ENCODE measurements around the gene MGME1.

DNA sequence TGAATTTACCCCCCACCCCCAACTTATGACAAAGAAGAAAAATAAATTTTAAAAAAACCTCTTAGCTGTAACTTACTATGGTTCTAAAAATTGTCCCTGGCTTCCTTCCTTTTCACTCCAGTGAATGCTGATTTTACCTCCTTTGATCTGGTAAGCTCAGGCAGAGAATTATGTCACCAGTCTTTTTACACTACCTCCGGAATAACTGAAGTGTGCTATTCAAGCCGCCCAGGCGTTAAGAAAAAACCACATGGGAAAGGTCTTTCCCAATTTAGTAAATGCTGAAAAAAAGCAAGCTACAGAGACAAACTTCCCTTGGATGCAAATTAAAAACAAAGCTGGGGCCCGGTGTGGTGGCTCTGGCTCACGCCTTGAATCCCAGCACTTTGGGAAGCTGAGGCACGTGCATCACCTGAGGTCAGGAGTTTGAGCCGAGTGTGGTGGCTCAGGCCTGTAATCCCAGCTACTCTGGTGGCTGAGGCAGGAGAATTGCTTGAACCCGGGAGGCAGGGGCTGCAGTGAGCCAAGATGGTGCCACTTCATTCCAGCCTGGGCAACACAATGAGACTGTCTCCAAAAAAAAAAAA, 12.6 kb upstream of the MGME1 start:
- TF ChIP-seq POLR2A (IDR thresholded peaks at IDR 0.05) (no peak), EP300 (IDR thresholded peaks at IDR 0.05) (no peak)
- TF ChIP-seq, protein P1, sequence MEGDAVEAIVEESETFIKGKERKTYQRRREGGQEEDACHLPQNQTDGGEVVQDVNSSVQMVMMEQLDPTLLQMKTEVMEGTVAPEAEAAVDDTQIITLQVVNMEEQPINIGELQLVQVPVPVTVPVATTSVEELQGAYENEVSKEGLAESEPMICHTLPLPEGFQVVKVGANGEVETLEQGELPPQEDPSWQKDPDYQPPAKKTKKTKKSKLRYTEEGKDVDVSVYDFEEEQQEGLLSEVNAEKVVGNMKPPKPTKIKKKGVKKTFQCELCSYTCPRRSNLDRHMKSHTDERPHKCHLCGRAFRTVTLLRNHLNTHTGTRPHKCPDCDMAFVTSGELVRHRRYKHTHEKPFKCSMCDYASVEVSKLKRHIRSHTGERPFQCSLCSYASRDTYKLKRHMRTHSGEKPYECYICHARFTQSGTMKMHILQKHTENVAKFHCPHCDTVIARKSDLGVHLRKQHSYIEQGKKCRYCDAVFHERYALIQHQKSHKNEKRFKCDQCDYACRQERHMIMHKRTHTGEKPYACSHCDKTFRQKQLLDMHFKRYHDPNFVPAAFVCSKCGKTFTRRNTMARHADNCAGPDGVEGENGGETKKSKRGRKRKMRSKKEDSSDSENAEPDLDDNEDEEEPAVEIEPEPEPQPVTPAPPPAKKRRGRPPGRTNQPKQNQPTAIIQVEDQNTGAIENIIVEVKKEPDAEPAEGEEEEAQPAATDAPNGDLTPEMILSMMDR (IDR thresholded peaks at IDR 0.05) = no peak
